ENCODE results near the gene B9D1.

The B9D1 gene

DNA sequence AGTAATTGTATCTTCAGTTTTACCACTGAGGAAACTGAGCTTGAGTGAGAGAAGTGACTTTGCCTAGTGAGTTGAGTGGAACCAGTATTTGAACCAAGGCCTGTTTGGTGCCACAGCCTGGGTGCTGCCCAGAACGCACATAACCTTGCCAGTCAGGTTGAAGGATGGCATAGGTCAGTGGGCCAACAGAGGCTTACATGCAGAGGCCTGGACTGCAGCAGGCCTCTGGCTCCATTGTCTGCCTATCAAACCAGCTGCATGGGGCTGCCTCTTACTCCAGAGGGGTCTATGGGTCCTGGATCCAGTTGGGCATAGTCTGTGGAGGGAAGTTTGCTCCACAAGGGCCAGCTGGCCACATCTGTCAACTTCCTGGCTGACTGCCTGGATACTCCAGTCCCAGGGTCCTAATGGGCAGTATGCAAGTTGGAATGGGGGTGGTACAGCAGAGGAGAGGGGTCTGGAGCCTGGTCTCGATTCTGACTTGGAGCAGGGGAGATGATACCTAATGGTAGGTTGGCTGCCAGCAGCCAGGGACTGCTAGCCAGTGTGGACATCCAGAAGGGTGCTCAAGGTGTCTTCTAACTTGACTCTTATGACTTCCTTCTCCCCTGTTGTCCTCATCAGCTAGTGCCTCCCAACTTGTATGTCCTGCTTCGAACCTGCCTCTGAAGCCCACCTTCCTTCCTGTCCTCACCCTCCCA, 37.4 kb upstream of the B9D1 start:
- TF ChIP-seq GATA2 (IDR thresholded peaks at IDR 0.05; ENCODE audit: low read depth, low read length): no peak
- TF ChIP-seq GATA3 (IDR thresholded peaks at IDR 0.05; ENCODE audit: low read depth, low read length): no peak

DNA sequence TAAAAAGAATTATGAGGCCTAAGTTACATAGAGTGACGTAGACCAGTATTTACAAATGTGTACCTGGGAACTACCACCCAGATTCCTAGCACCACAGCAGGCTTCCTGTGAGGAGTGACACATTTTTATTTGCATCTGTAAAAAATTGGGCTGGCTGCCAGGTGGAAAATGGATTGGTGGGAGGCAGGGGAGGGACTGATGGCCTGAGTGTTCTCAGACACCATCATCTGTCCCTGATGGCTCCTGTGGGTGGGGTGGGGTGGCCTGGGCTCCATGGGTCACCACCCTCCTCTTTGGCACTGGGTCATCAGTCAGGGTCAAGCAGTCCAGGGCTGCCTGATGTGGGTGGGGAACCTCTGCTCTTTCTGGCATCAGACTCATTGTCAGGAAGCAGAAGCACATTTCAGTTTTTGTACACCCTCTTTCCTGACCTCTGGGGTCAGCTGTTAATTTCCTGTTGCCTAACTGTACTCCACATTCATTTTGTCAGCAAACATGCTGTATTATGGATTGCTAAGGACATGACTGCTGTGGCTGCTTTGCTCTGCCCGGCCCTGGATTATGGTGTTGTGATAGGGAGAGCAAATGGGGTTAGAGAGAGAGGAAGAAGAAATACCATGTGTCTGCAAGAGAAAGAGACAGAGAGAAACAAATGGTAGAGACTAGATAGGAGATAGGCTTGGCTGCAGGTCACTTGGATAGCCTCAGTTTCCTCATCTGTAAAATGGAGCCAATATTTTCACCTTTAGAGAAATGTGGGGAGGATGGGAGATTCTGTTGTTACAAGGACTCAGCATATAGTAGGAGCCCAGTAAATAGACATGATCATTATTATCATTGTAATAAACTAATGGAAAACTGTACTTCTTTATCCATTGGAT, 36.0 kb upstream of the B9D1 start:
- TF ChIP-seq GATA2 (IDR thresholded peaks at IDR 0.05; ENCODE audit: low read depth, low read length): no peak
- no peak for TF ChIP-seq GATA3 (IDR thresholded peaks at IDR 0.05; ENCODE audit: low read depth, low read length)

DNA sequence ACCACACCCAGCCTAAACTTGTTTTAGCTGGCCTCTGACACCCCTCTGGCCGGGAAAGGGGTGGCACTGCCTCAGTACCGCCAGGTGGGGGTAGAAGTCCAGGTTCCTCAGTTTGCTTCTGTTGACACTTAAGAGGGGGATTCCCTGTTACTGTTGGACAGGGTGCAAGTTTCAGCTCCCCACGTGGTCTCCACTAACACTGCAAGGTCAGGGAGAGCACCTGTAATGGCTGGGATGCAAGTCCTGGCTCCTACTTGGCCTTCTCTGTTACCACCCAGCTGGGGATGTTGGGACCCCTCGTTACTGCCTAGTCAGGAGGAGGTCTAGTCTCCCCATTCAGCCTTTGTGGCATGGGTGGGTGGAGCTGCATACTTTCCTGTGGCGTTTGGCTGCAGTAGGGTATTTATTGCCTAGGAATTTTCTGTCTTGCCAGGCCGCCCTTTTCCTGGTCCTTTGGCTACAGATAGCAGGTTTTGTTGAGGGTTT, 35.1 kb upstream of the B9D1 start:
- no peak for TF ChIP-seq GATA2 (IDR thresholded peaks at IDR 0.05; ENCODE audit: low read depth, low read length)
- TF ChIP-seq GATA3 (IDR thresholded peaks at IDR 0.05; ENCODE audit: low read depth, low read length): no peak

DNA sequence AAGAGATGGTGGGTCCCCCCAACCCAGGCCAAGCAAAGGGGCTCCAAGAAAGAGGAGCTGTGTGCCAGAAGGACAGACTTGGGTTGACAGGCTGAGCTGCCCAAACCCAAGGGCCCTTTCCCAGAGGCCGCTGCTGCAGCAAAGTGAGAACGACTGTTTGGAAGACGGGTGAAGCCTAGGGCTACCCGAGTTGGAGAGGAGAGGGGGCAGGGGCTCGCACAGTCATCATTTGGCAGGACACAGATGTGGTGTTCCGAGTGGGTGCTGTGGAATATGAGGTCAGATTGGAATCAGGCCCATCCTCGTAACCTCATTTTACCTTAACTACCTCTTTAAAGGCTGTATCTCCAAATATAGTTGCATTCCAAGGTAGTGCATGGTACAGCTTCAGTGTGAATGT, 29.8 kb upstream of the B9D1 start:
- TF ChIP-seq GATA2 (IDR thresholded peaks at IDR 0.05; ENCODE audit: low read depth, low read length) (no peak), GATA3 (IDR thresholded peaks at IDR 0.05; ENCODE audit: low read depth, low read length) (no peak)

DNA sequence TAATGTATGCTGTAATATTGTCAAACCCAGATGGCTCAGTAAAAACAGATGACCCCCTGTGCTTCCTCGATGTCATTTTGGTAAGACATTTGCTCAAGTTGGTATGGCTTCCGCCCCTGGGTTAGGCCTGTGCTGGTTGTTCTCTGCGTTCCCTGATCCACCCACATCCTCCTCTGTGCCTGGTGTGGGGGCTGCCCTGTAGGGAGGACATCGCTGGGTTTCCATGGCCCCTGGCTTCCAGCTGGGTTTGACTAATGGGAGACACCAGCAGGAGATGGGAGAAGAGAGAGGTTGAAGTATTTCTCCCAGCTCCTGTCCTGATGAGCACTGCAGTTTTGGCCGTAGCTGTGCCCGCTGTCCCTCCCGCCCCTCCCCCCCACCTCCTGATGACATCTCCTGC, 28.9 kb upstream of the B9D1 start:
- TF ChIP-seq GATA3 (IDR thresholded peaks at IDR 0.05; ENCODE audit: low read depth, low read length): no peak
- no peak for TF ChIP-seq GATA2 (IDR thresholded peaks at IDR 0.05; ENCODE audit: low read depth, low read length)

GRCh38 chr17:19390951-19391350, 28.4 kb upstream of the B9D1 start:
- TF ChIP-seq GATA3 (IDR thresholded peaks at IDR 0.05; ENCODE audit: low read depth, low read length): no peak
- TF ChIP-seq GATA2 (IDR thresholded peaks at IDR 0.05; ENCODE audit: low read depth, low read length): no peak

DNA sequence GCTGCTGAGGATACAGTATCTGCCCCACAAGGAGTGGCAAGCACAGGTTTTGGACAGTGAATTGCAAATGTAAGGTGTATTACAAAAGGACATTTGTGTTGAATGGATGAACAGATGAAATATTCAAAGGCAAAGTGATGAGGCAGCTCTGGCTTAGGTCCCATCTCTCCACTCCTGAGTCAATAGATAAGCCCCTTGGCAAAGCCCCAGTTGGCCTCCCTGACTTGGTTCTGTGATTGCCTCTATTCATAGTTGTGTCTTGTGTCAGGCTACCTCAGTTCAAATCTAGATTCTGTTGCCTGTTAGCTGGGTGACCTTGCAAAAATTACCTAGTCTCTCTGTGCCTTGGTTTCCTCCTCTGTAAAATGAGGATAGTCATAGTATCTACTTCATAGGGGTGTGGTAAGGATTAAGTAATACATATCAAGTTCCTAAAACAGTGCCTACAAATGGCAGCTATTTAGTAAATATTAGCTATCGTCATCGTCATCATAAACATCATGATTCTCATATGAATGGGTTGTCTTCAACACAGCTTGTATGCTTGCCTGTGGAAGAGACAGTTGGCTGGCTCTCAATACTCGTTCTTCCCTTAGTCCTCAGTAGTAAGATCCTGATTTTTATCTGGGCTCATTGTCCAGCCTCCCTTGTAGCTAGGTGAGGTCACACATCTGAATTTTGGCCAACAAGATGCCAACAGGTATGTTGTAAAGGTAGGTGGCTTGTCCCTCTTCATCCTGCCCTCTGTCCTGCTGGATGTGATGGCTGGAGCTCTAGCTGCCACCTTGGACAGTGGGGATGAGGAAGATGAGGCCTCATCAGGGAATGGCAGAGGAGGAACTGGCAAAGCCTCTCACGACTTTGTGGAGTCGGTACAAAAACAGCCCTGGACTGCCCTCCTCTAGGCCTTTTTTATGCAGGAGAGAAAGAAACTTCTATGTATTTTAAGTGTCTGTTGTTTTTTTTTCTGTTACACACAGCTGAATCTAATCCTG, 26.6 kb upstream of the B9D1 start:
- TF ChIP-seq GATA2 (IDR thresholded peaks at IDR 0.05; ENCODE audit: low read depth, low read length) (peak; percentile 31; the same call in 1 of the 2 replicates), GATA3 (IDR thresholded peaks at IDR 0.05; ENCODE audit: low read depth, low read length) (no peak)

- TF ChIP-seq GATA3 (IDR thresholded peaks at IDR 0.05; ENCODE audit: low read depth, low read length) (no peak), GATA2 (IDR thresholded peaks at IDR 0.05; ENCODE audit: low read depth, low read length) (peak; percentile 92)
Measured at GRCh38 chr17:19387921-19388521, 25.5 kb upstream of the B9D1 start.

GRCh38 chr17:19386974-19387920, 24.7 kb upstream of the B9D1 start, which contains the start of gene MFAP4:
TSS of gene MFAP4 (minus strand) at chr17:19387190. CDS start at chr17:19387155, 35 bp downstream.
- TF ChIP-seq GATA3 (IDR thresholded peaks at IDR 0.05; ENCODE audit: low read depth, low read length) (no peak), GATA2 (IDR thresholded peaks at IDR 0.05; ENCODE audit: low read depth, low read length) (peak; percentile 72)

- TF ChIP-seq GATA3 (IDR thresholded peaks at IDR 0.05; ENCODE audit: low read depth, low read length): no peak
- TF ChIP-seq GATA2 (IDR thresholded peaks at IDR 0.05; ENCODE audit: low read depth, low read length): no peak
Measured at GRCh38 chr17:19386051-19386929, 23.8 kb upstream of the B9D1 start.

DNA sequence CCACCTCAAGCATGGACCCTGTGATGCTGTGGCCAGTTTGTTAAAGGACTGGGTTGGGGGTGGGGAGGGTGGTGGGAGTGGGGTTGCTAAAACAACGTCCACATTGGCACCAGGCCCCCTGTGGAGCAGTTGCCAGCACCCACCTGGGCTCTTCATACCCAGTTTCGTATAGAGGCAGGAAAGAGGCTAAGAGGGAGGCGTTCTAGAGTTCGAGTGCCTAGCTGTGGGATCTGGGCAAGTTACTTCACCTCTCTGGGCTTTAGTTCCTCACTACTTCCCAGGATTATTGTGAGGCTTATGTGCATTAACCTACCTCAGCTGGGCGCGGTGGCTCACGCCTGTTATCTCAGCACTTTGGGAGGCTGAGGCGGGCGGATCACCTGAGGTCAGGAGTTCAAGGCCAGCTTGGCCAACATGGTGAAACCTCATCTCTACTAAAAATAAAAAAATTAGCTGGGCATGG, 23.0 kb upstream of the B9D1 start:
- TF ChIP-seq GATA3 (IDR thresholded peaks at IDR 0.05; ENCODE audit: low read depth, low read length) (no peak), GATA2 (IDR thresholded peaks at IDR 0.05; ENCODE audit: low read depth, low read length) (no peak)

Measured in SH-SY5Y (cell line).